ENCODE measurements around the gene FYB1.
"Not testable (repeated sequence)": the region's sequence is repeated elsewhere in the genome, so short reads cannot be mapped to it uniquely, and the experiment has no call there.

DNA sequence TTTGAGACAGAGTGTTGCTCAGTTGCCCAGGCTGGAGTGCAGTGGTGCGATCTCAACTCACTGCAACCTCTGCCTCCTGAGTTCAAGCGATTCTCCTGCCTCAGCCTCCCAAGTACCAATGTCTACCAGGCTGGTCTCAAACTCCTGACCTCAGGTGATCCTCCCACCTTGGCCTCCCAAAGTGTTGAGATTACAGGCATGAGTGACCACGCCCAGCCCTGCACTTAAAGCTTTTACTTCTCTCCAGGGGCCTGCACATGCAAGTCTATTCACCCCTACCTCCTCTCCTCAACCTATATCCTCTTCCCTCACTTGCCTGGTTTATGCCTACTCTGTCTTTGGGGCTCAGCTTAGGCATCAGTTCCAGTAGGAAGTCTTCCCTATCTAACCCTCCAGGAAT is 39.8 kb downstream of the FYB1 start:
- not testable (repeated sequence) for TF ChIP-seq CTCF, POLR2A, EP300 (IDR thresholded peaks at IDR 0.05)
